H9 (cell line): Measurements from ENCODE around the gene CDK9. TPM values are rescaled to one million over a fixed set of nuclear protein-coding genes. Genes with fewer than 3 reads are reported as not detected.
A peak's percentile ranks its signal among the peaks of the same experiment; 100 is the strongest.

Source experiments
- DNase-seq: peaks from one replicate; pipeline ENCODE4 v3.0.0-alpha.2; 2017
- H2AFZ ChIP-seq: one replicate; pipeline ENCODE4 v1.6.1; 2013; ENCODE audit warnings: mild to moderate bottlenecking, low read length, control low read depth, moderate library complexity
- H2AK5ac ChIP-seq: 2 replicates; pipeline ENCODE4 v1.6.1; 2013; ENCODE audit warnings: low read length, control low read depth, mixed read lengths; ENCODE audit not compliant: insufficient read length
- H2BK120ac ChIP-seq: one replicate; pipeline ENCODE4 v1.6.1; 2013; ENCODE audit warnings: low read depth, mild to moderate bottlenecking, low read length, control low read depth, inconsistent platforms; ENCODE audit not compliant: poor library complexity, severe bottlenecking
- H2BK12ac ChIP-seq: 2 replicates; pipeline ENCODE4 v1.6.1; 2013; ENCODE audit warnings: low read length, control low read depth, mixed read lengths, low read depth; ENCODE audit not compliant: insufficient read length
- H2BK15ac ChIP-seq: 2 replicates; pipeline ENCODE4 v1.6.1; 2013; ENCODE audit warnings: low read depth, low read length, control low read depth
- H2BK20ac ChIP-seq: one replicate; pipeline ENCODE4 v1.6.1; 2013; ENCODE audit warnings: low read depth, mild to moderate bottlenecking, low read length, control low read depth, inconsistent platforms; ENCODE audit not compliant: poor library complexity, severe bottlenecking
- H2BK5ac ChIP-seq: 2 replicates; pipeline ENCODE4 v1.6.1; 2013; ENCODE audit warnings: low read length, control low read depth, mixed read lengths; ENCODE audit not compliant: insufficient read length
- H3K14ac ChIP-seq: 2 replicates; pipeline ENCODE4 v1.6.1; 2013; ENCODE audit warnings: low read length, control low read depth; ENCODE audit not compliant: insufficient read depth
- H3K18ac ChIP-seq: 2 replicates; pipeline ENCODE4 v1.6.1; 2013; ENCODE audit warnings: low read depth, mild to moderate bottlenecking, mixed read lengths, low read length, control low read depth; ENCODE audit not compliant: insufficient read length
- H3K23ac ChIP-seq: 2 replicates; pipeline ENCODE4 v1.6.1; 2013; ENCODE audit warnings: low read length, control low read depth, mixed read lengths, low read depth; ENCODE audit not compliant: insufficient read length
- H3K23me2 ChIP-seq: 2 replicates; pipeline ENCODE4 v1.6.1; 2013; ENCODE audit warnings: low read depth, mild to moderate bottlenecking, mixed read lengths, low read length, control low read depth; ENCODE audit not compliant: insufficient read length, poor library complexity, severe bottlenecking
- H3K27ac ChIP-seq: 2 replicates; pipeline ENCODE4 v1.5.1; 2013; ENCODE audit warnings: low read length, control low read depth, mixed read lengths, low read depth; ENCODE audit not compliant: insufficient read length
- H3K27me3 ChIP-seq: 2 replicates; pipeline ENCODE4 v1.6.1; 2013; ENCODE audit warnings: low read length, control low read depth, inconsistent platforms; ENCODE audit not compliant: insufficient read depth
- H3K4ac ChIP-seq: 2 replicates; pipeline ENCODE4 v1.6.1; 2013; ENCODE audit warnings: low read depth, mild to moderate bottlenecking, control low read depth, inconsistent platforms, low read length, moderate library complexity
- H3K4me1 ChIP-seq: 2 replicates; pipeline ENCODE4 v1.6.1; 2013; ENCODE audit warnings: low read length, control low read depth, inconsistent platforms; ENCODE audit not compliant: insufficient read depth
- H3K4me2 ChIP-seq: 2 replicates; pipeline ENCODE4 v1.6.1; 2013; ENCODE audit warnings: low read length, control low read depth, mixed read lengths; ENCODE audit not compliant: insufficient read length, insufficient read depth
- H3K56ac ChIP-seq: 2 replicates; pipeline ENCODE4 v1.6.1; 2013; ENCODE audit warnings: low read depth, mild to moderate bottlenecking, mixed read lengths, low read length, control low read depth; ENCODE audit not compliant: insufficient read length
- H3K79me1 ChIP-seq: 2 replicates; pipeline ENCODE4 v1.6.1; 2013; ENCODE audit warnings: low read depth, mild to moderate bottlenecking, moderate library complexity, low read length, control low read depth, inconsistent platforms; ENCODE audit not compliant: insufficient read depth, poor library complexity, severe bottlenecking
- H3K79me2 ChIP-seq: 2 replicates; pipeline ENCODE4 v1.6.1; 2013; ENCODE audit warnings: low read length, control low read depth, inconsistent platforms; ENCODE audit not compliant: insufficient read depth
- H3K9ac ChIP-seq: 2 replicates; pipeline ENCODE4 v1.6.1; 2013; ENCODE audit warnings: low read length, control low read depth, mixed read lengths; ENCODE audit not compliant: insufficient read length; ENCODE audit errors: extremely low read depth
- H3K9me3 ChIP-seq: one replicate; pipeline ENCODE4 v1.6.1; 2013; ENCODE audit warnings: low read depth, low read length, inconsistent platforms; ENCODE audit not compliant: control insufficient read depth
- H3T11ph ChIP-seq: one replicate; pipeline ENCODE4 v1.6.1; 2013; ENCODE audit warnings: mild to moderate bottlenecking, low read length, control low read depth, inconsistent platforms
- H4K20me1 ChIP-seq: one replicate; pipeline ENCODE4 v1.6.1; 2013; ENCODE audit not compliant: control insufficient read depth, insufficient read length, insufficient read depth
- H4K5ac ChIP-seq: 2 replicates; pipeline ENCODE4 v1.6.1; 2013; ENCODE audit warnings: low read depth, mild to moderate bottlenecking, mixed read lengths, low read length, control low read depth; ENCODE audit not compliant: insufficient read length
- H4K8ac ChIP-seq: replicated peaks from 2 replicates; pipeline ENCODE4 v1.6.1; 2013; ENCODE audit warnings: low read length, control low read depth, mixed read lengths, low read depth; ENCODE audit not compliant: insufficient read length
- H4K91ac ChIP-seq: 2 replicates; pipeline ENCODE4 v1.6.1; 2013; ENCODE audit warnings: low read depth, mild to moderate bottlenecking, moderate library complexity, mixed read lengths, low read length, control low read depth; ENCODE audit not compliant: insufficient read length
- H3K27ac Mint-ChIP-seq, 3 experiments: 2 replicates in 2 of 3; 3 replicates in 1 of 3; pipeline ENCODE4 v1.8.0; 2020 to 2021; ENCODE audit warnings: mixed read lengths in 3 of 3, mild to moderate bottlenecking in 1 of 3, moderate library complexity in 1 of 3
- H3K27me3 Mint-ChIP-seq: 2 replicates; pipeline ENCODE4 v1.8.0; 2021; ENCODE audit warnings: low read depth, mild to moderate bottlenecking, moderate library complexity, mixed read lengths
- H3K36me3 Mint-ChIP-seq, 3 experiments: 2 replicates in 2 of 3; 3 replicates in 1 of 3; pipeline ENCODE4 v1.8.0; 2020 to 2021; ENCODE audit warnings: low read depth in 3 of 3, mixed read lengths in 3 of 3; ENCODE audit not compliant: insufficient read depth in 1 of 3
- H3K4me1 Mint-ChIP-seq, 2 experiments: 2 replicates each; pipeline ENCODE4 v1.8.0; 2020; ENCODE audit warnings: mixed read lengths in 2 of 2
- H3K4me3 Mint-ChIP-seq, 2 experiments: 2 replicates in 1 of 2; 3 replicates in 1 of 2; pipeline ENCODE4 v1.8.0; 2020 to 2021; ENCODE audit warnings: mild to moderate bottlenecking in 2 of 2, mixed read lengths in 2 of 2, moderate library complexity in 1 of 2
- H3K9me3 Mint-ChIP-seq, 2 experiments: 2 replicates in 1 of 2; 3 replicates in 1 of 2; pipeline ENCODE4 v1.8.0; 2020; ENCODE audit warnings: mild to moderate bottlenecking in 2 of 2, mixed read lengths in 2 of 2, moderate library complexity in 1 of 2
- WGBS: extraction: QIAGEN DNeasy Blood & Tissue Kit; methylation state at CpG from one replicate; pipeline ENCODE4 v1.1.7; 2013; ENCODE audit warnings: missing lambda C conversion rate, low lambda C conversion rate, mixed read lengths; ENCODE audit not compliant: insufficient read length; ENCODE audit errors: extremely low coverage; 5-methylcytosine and 5-hydroxymethylcytosine counted together
- total RNA-seq: library from RNA; stranded (reverse); gene quantifications from 2 replicates; pipeline ENCODE4 v1.2.1, GENCODE V29; 2021
- TF ChIP-seq, protein P1 (sequence below): fragments of 200-600 bp; sonication (generic); conservative IDR thresholded peaks from 3 replicates; pipeline ENCODE4 v1.8.0; 2021; ENCODE audit warnings: antibody characterized with exemption, mild to moderate bottlenecking

The CDK9 gene
- total RNA-seq, 1 experiment from 2014 or later: 85.7 TPM

DNA sequence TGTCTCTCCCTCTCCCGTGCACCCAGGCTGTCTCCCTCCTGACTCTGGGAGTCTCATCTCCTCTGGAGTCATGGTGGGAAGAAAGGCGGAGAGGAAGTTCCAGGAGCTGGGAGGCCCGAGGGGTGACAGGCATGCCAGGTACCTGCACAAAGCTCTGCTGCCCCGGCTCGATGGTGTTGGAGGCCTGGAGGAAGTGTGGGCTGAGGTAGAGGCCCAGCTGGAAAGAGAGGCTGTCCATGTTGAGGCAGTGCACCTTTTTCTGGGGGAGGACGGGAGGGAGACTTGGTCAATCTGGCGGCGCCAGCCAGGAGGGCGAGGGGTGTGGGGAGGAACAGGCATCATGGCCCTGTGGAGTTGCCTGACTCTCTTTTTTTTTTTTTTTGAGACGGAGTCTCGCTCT, 32.7 kb downstream of the CDK9 start:
- Histone ChIP-seq H2BK5ac (no peak overlapping the region), H3K23me2 (no peaks in the 10 kb centered on the region), H4K91ac (no peak overlapping the region), H4K20me1 (no peaks in the 10 kb centered on the region), H3K27ac (no peak overlapping the region), H2AFZ (no peak overlapping the region), H3K18ac (no peak overlapping the region), H3K23ac (no peak overlapping the region), H2BK12ac (no peak overlapping the region), H3K4me2 (no peak overlapping the region), H4K8ac (no peak overlapping the region), H3K4me1 (no peaks in the 10 kb centered on the region), H4K5ac (no peak overlapping the region), H2AK5ac (no peak overlapping the region), H3K9me3 (no peaks in the 10 kb centered on the region), H3K79me2 (no peaks in the 10 kb centered on the region), H2BK20ac (no peak overlapping the region), H3K9ac (no peak overlapping the region), H3T11ph (no peak overlapping the region), H3K56ac (no peak overlapping the region), H3K79me1 (no peaks in the 10 kb centered on the region), H3K27me3 (no peaks in the 10 kb centered on the region), H2BK120ac (no peak overlapping the region), H2BK15ac (no peak overlapping the region), H3K4ac (no peak overlapping the region), H3K14ac (no peak overlapping the region)
- Mint-ChIP-seq H3K27me3 (no peaks in the 10 kb centered on the region), H3K4me3 (no peak overlapping the region), H3K4me1 (no peaks in the 10 kb centered on the region), H3K36me3 (peaks cover 0 to 25% (median 18%) of the 10 kb centered on the region in 3 experiments; a peak in 4 of 7 replicates), H3K9me3 (no peaks in the 10 kb centered on the region), H3K27ac (peak overlapping the region in 1 of 3 experiments; percentile 57; a peak in 1 of 7 replicates)
- TF ChIP-seq, protein P1, sequence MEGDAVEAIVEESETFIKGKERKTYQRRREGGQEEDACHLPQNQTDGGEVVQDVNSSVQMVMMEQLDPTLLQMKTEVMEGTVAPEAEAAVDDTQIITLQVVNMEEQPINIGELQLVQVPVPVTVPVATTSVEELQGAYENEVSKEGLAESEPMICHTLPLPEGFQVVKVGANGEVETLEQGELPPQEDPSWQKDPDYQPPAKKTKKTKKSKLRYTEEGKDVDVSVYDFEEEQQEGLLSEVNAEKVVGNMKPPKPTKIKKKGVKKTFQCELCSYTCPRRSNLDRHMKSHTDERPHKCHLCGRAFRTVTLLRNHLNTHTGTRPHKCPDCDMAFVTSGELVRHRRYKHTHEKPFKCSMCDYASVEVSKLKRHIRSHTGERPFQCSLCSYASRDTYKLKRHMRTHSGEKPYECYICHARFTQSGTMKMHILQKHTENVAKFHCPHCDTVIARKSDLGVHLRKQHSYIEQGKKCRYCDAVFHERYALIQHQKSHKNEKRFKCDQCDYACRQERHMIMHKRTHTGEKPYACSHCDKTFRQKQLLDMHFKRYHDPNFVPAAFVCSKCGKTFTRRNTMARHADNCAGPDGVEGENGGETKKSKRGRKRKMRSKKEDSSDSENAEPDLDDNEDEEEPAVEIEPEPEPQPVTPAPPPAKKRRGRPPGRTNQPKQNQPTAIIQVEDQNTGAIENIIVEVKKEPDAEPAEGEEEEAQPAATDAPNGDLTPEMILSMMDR: no peak
- whole genome bisulfite sequencing: no CpG with 5 or more reads among the region's 11 CpGs
- DNase-seq: no peak
